AG20443 (cell line): Measurements from ENCODE around the gene KIAA1614.

Experiments
- DNase-seq: peaks from one replicate; pipeline ENCODE4 v3.0.0; 2012; ENCODE audit warnings: low spot score, mixed read lengths

KIAA1614 gene

DNA sequence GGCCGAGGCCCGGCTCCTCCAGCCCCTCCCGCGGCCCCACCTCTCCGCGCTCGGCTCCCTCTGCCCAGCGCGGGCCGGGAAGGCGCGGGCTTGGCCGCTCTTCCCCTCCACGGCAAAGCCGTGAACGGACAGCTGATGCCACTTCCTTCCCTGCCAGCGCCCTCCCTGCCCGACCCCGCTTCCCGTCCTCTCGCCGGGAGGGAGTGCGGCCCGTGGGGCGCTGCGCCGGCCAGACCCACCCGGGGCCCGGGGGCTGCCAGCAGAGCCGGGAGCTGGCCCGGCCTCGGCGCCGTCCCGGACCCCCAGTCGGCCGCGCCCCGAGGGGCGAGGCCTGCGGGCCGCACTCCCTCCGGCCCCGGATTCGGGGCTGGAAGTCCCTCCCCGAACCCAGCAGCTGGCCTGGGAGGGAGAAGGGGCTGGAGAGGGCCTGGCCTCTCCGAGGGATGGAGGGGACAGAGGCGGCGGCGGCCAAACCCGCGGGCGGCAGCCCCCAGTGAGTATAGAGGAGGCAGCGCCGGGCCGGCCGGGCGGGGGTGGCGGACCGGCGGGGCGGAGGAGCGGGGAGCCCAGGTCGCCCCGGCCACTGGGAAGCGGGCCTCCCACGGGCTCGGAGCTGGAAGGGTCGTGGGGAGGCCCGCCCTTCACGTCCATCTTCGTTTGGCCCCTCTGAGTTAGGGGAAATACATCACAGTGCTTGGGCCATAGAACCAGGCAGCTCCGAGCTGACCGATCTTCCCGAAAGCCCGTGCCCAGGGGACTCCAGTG is at the start of gene KIAA1614:
KIAA1614 (plus strand) TSS at position 97 of the 765 bp plus-strand sequence; CDS start at position 444, 347 bp downstream.
- DNase-seq: peak; percentile 89

GRCh38 chr1:180863158-180863775 is 49.4 kb upstream of the KIAA1614 start:
- DNase-seq: peak; percentile 40

- DNase-seq: peak; percentile 70
Observed at GRCh38 chr1:180881806-180882509, 30.7 kb upstream of the KIAA1614 start.

GRCh38 chr1:180884588-180885300 is 28.0 kb upstream of the KIAA1614 start:
- no peak for DNase-seq

GRCh38 chr1:180886338-180886737 is 26.4 kb upstream of the KIAA1614 start:
- no peak for DNase-seq

DNA sequence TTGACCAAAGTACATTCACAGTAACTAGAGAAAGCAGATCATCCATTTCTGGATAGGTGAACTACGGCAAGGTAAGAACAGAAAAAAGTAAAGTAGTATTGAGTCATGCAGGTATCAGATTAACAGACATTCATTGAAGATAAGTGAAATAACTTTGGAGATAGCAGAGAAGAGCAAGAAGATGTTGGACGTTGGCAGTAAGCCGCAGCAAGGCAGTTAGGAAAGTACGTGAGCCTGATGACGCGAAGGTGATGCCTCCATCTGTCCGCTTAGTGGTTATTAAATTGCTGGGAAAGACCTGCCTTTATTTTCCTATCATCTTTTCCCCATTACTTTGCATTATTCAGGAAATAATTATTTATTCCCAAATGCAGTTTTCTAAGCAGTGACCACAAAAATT is 24.9 kb upstream of the KIAA1614 start:
- no peak for DNase-seq

GRCh38 chr1:180888870-180889269 is 23.8 kb upstream of the KIAA1614 start:
- DNase-seq: no peak

GRCh38 chr1:180889325-180889724 is 23.4 kb upstream of the KIAA1614 start:
- DNase-seq: no peak

GRCh38 chr1:180892272-180892671 is 20.4 kb upstream of the KIAA1614 start:
- DNase-seq: no peak

DNA sequence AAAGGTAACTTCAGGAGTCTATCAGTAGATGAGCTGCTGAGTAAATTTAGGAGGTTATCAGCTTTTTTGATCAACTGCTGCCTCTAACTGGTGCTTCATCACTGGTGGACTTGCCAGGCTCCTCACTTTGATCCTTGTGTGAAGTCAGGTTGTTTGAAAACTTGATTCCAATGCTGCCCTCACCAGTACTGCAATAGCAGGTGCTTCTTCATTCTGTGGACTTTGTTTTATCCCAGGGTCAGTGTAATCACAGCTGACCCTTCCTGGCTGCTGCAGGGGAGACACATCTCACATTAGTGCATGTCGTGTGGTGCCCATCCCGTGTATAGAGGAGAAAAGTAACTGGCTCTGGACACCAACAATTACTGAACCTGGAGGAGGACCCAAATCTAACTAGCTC is 20.0 kb upstream of the KIAA1614 start:
- DNase-seq: no peak

- no peak for DNase-seq
Observed at GRCh38 chr1:180893614-180894013, 19.1 kb upstream of the KIAA1614 start.

DNA sequence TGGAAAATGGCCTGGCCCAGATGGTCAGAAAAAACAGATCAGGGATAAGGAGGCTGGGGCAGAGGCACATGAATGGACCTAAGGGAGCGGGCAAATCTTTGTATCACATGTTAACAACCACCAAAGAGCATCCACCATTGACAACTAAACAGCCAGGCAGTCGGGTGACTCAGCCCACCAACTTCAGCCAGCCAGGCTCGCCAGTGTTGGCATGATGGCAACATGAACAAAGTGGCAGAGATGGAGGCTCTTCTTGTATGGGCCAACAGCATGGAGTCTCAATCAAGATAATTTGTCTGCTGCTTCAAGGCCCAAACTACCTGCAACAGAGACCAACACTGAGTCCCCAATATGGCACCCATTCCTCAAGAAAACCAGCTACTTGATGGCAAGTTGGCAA is 16.5 kb upstream of the KIAA1614 start:
- DNase-seq: no peak

DNA sequence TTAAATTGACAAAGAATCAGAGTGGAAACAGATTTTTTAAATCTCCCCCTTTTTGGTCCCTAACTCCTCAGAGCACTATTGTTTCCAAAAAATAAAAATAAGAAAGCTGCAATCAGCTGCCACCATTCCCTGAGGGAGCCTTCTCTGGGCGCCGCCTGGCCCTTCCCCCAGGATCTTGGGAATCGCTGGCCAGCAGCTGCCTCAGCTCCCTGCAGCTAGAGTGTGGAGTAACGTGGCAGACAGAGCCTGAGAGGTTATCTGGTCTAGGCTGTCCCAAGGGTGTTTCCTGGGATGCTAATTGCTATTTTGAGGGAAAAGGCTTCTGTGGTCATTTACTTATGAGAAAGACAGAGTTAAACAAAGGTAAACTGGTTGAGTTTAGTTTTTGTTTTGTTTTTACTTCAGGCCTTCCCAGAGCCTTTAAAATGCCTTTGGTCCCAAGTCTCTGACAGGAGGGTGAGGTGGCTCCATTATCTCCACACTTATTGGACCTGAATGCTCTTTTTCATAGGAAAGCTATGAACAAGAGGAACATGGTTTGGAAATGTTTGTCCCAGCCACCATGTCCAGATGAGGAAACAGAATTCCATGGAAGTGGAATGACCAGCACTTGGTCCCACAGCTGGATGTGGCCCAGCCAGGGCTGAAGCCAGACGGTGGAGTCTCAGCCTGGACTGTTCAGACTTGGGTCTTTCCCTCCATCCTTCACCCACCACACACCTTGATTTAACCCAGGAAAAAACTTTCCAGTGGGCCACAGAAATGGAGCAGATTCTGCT is 14.1 kb upstream of the KIAA1614 start:
- DNase-seq: peak; percentile 79

DNA sequence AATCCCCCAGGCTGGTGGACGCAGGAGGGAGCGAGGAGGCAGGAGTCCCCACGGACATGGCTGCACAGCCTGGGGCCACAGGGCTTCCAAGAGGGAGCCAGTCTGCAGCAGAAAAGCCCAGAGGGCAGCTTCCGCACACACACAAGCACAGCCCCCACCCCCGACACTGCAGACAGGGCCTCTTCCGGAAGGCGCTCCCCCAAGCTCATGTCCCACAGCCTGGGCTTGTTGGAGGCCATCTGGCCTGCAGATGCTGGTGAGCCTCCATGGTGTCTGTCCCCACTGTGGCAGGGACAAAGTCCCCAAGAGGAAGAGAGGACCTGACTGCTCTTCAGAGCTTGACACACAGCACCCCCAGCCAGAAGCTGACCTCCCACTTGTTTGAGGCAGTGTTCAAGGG is 13.4 kb upstream of the KIAA1614 start:
- no peak for DNase-seq

- no peak for DNase-seq
Observed at GRCh38 chr1:180901076-180901990, 11.4 kb upstream of the KIAA1614 start.

- DNase-seq: no peak
Observed at GRCh38 chr1:180902541-180902940, 10.2 kb upstream of the KIAA1614 start.

DNA sequence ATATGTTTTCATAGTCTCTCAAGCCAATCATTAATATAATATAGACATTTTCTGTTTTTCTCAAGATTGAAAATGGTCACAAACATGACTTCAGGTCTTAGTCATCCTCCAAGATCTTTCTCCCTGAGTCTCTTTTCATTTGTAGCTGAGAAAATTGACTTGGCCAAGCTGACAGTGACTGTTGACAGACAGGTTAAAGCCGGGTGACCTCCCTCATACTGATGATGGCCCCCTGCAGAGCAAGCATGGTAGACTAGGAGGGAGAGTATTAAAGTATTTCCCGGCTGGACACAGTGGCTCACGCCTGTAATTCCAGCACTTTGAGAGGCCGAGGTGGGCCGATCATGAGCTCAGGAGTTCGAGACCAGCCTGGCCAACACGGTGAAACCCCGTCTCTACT is 6.8 kb upstream of the KIAA1614 start:
- no peak for DNase-seq

DNA sequence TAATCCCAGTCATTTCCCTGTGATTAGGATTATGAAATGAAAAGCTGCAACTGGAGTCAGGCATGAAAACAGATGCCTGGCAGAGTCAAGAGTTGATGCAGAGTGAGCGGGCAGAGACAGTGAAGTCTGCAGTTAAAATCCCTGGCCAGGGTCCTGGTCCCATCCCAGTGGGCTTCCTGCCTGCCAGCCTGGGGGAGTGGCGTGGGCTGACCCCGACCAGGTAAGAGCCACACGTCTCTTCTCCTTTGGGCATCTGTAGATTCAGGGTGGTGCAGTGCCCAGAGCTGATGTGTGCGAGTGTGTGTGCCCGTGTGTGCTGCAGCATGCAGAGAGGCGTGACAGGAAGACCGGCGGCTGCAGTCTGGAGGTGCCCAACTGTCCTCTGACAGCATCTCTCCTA is 6.2 kb upstream of the KIAA1614 start:
- DNase-seq: no peak

- peak; percentile 4 for DNase-seq
Observed at GRCh38 chr1:180907313-180908055, 5.2 kb upstream of the KIAA1614 start.
